GM18867 (cell line): ENCODE results near the gene MRRF.
"Not testable (repeated sequence)": the region's sequence is repeated elsewhere in the genome, so short reads cannot be mapped to it uniquely, and the experiment has no call there.

Experiments
- ATAC-seq: cut with Tn5 transposase; IDR thresholded peaks from one replicate; pipeline ENCODE4 v1.9.1; 2021; ENCODE audit warnings: mild to moderate bottlenecking, moderate library complexity; ENCODE audit not compliant: unreplicated experiment

Gene MRRF

DNA sequence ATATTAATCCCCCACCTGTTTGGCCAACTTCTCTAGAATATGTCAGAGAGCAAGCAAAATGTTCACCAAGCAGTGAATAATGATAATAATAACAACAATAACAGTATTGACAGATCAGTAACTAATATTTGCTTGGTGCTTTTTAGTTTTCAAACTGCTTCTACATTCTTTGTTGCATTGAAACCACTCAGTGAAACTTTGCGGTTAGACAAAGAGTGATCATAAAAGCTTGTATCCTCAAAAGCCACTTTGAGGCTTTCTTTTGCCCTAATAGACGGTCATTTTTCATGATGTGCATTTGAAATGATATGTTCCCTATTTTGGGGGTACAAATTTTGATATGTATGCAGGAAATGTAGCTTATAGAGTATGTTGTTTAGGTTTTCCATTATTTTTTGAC is 62.5 kb downstream of the MRRF start:
- ATAC-seq, result no peak

DNA sequence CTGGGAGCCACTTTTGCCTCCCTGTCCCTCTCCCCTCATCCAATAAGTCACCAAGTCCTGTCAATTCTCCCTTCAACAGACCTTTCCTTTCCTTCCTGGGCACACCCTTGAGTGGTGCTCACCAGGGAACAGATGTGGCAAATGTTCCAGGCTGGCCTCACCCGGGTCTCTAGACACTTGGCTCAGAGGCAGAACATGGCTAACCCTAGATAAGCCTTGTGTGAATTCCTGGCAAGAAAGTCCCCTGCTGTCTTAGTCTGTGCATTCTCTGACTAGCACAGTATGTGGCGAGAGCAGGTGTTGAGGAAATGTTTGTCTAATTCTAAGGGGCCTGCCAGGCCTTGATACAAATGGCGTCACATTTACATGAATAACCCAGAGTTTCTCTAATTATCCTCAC is 64.9 kb downstream of the MRRF start:
- no peak for ATAC-seq

DNA sequence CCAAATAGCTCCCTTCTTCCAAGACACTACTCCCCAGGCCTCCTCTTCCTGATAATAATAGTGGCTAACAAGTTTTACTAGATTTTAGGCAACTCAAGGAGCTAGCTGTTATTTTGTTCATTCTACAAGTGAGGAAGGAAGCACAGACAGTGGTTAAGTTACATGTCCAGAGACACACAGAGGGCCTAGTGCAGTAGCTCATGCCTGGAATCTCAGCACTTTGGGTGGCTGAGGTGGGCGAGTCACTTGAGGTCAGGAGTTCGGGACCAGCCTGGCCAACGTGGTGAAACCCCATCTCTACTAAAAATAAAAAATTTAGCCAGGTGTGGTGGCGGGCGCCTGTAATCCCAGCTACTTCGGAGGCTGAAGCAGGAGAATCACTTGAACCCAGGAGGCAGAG is 65.8 kb downstream of the MRRF start:
- not testable (repeated sequence) for ATAC-seq

DNA sequence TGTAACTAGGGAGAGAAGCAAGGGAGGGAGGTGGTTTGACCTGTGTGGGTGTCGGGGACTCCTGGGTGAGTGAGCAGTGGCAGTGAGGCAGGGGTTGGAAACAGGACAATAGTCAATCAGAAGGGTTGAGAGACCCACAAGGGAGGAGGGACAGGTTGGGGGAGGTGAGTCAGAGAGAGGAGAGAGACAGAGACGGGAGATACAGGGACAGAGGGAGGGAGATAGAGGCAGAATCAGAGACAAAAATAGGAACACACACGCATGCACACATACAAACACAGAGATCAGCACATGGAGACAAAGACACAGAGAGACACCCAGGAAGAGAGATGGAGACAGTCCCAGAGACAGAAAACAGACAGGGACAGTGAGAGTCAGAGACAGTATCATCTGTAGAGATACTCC is 66.8 kb downstream of the MRRF start:
- no peak for ATAC-seq

DNA sequence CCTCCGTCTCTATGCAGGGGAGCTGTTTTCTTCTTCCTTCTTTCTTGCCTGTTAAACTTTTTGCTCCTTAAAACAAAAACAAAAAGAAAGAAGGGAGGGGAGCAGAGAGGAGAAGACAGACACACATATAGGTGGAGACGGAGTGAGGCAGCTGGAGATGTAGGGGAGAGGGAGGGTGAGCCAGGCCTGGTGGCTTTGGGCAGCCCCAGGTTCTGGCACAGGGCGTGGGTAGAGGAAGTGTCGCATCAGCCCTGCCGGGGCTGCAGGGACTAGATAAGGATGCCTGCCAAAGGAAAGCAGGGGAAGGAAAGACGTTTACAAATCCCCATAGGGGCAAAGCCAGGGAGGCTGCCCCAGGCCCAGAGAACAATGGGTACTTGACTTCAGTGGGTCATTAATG is 67.4 kb downstream of the MRRF start:
- no peak for ATAC-seq

DNA sequence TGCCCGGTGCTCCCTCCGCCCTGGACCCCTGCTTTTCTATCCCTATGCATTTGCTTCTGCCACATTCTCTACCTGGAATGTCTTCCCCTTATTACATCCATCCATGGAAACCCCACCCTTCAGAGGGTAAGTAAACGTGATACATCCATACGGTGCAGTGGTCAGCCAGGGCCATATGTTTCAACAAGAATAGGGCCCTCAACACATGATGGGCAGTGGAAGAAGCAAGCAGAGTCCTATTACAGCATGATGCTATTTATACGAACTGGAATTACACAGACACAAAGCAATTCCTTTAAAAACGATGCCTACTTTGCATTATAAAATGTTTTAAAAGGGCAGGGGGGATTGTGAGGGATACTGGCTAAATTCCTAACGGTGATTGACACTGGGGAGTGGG is 68.0 kb downstream of the MRRF start:
- no peak for ATAC-seq

DNA sequence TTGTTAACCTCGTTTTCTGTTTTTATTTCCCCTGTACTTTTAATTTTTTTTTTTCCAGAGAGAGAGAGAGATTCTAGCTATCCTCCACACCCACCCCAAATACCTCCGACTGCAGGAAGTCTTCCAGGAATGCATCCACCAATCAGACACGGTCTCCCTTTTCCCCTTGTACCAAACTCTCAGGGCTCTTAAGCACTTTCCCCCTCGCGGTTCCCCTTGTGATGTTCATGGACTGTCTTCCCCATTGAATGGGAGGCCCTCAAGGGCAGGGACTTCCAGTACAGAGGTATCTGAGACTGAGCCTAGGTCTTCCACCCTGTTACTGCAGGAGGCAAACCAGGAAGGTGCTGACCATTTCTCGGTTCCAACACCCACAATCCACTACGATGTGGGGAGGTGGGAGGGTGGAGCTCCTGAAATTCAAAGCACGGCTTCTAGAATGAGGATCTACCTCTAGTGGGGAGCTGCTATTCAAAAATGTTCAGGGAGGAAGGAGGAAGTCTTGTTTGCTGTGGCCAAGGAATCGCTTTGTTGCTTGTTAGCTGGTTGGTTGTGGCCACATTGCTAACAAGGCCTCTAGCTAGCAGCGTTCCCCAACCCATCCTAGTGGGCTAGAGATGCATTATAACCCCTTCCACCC is 68.6 kb downstream of the MRRF start:
- no peak for ATAC-seq

DNA sequence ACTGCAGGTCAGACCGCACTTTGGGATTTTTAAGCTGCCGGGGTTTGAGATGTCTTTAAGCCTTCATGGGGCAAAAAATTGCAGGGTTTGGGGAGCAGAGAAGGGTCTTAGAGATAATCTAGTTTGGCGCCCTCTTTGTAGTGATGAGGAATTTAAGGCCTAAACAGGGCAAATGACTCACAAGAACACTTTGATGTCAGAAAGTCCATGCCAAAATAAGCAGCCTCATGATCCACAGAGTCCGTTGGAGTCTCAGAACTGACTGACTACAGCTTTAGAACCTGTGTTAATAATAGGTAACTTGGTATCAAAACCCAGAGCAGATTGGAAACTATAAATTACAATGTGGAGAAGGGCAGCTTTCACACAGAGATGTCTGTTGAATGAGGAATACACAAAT is 70.2 kb downstream of the MRRF start:
- ATAC-seq, result no peak

DNA sequence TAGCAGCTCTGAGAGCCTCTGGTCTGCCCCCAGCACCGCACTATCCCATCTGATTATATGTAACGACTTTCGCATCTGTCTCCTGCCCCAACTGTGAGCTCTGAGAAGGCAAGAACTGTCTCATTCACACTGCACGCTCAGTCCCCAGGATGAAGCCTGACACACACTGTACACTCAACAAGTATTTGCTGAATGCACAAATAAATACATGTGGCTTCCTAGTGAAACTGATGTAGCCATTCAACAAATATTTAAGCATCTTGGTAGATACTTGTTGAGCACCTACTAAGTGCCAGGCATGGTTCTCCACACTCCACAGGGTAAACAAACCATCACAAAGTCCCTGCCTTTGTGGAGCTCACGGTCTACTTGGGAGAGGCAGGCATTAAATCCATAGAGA is 71.5 kb downstream of the MRRF start:
- no peak for ATAC-seq

DNA sequence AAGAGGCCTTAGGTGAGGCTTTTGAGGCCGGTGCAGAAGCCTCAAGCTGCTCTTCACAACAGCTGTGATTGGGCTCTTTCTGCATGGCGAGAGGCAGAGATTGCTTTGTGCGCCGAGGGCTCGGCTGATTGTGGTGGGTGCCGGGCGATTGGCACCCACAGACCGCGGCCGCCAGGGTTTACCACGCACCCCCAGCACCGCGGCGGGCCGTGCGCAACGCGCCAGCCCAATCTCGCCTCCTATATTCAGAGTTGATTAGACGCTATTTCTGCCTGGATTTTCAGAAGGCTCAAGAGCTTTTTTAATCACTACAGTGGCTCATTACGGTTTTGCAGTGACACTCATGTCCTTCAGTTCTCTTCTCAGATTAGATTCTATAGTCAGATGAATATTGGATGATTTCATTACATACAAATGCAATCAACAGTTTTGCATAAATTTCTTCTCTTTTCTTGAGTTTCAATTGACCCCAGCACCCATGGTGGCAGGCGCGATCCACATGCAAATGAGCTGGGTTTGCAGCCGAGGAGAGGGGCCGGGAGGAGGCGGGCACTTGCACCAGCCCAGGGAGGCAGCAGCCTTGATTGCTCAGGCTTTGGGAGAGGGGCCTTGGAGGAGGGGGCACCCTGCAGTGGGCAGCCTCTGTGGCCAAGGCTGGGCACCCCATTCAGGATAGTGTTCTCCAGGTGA is 72.3 kb downstream of the MRRF start:
- peak; percentile 87 for ATAC-seq

DNA sequence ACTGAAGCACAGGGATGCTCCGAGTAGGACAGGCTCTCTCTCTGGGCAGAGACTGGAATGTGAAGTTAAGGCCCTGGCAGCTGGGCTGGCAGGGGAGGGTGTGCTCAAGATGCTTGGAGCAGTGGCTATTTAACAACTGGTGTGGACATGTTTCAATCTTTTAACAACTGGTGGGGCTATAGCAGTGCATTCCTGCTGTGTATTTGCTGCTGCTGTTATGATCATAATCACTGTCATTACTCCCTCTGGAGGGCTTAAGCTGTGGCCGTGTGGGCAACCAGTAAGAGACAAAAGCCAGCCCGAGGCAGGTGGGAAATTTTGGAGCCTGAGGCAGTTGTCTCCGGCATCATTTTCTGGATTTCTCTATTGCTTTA is 72.9 kb downstream of the MRRF start:
- ATAC-seq, result no peak

DNA sequence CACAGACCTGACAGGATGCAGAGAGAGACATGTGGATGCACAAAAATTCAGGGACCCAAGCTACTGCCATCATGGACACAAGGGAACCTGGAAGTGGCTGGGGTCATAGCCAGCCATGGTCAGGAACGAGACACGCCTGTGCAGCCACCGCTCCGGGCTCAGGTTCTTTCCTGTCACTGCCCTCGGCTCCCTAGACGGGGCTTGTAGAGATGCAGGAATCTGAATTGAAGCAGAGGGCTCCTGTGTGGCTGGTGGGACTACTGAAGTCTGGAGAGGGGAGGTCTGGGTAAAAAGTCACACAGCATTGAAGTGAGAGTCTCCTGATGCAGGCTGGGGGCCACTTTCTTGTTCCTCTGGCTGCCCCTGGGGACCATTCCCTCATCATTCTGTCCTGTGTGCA is 73.9 kb downstream of the MRRF start:
- ATAC-seq, result no peak

DNA sequence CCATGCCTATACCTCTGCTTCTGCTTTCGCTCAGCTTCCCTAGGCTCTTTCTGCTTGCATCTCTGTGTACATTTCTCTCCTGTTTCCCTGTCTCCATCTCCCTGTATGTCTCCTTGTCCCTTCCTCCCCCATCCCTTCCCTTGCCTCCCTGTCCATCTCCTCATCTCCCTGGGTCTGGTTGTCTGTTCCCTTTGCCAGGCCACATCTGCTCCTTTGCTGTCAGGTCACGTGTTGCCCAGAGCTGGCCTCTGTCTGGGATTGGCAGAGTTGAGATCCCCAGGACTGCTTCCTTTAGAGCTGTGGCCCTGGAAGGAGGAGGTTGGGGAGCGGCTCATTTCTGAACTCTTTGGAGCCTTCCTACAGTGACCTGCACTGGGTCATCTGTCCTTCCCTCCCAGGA is 74.3 kb downstream of the MRRF start:
- ATAC-seq, result no peak

DNA sequence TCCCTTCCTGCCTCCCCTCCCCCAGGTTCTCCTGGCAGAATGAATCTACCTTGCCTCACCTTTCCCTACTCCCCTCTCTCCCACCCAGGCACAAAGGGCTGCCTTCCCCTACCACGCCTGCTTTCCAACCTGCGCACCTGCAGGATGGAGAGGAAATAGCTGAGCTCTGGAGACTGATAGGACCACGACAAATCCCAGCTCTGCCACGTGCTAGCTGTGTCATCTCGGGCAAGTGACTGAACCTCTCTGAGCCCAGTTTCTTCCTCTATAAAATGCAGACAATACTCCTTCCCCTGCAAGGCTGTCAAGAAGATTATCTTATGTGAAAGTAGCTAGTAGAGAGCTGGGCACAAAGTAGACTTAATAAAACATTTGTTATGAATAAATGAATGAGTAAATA is 74.9 kb downstream of the MRRF start:
- ATAC-seq, result no peak

DNA sequence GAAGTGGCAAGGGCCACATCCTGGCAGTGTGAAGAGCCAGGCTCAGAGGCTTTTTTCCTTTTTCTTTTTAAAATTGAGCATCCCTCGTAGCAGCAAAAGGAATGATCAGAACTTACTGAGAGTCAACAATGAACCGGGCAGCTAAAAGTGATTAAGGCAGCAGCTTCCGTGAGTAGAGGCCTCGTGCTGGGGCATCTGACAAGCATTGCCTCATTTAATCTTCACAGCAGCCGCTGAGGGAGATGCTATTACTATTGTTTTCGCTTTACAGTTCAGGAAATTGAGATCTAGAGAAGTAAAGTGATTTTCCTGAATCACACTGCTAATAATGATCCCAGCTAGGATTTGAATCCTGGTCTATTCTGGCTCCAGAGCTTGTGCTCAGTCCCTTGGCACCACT is 75.5 kb downstream of the MRRF start:
- ATAC-seq, result no peak

DNA sequence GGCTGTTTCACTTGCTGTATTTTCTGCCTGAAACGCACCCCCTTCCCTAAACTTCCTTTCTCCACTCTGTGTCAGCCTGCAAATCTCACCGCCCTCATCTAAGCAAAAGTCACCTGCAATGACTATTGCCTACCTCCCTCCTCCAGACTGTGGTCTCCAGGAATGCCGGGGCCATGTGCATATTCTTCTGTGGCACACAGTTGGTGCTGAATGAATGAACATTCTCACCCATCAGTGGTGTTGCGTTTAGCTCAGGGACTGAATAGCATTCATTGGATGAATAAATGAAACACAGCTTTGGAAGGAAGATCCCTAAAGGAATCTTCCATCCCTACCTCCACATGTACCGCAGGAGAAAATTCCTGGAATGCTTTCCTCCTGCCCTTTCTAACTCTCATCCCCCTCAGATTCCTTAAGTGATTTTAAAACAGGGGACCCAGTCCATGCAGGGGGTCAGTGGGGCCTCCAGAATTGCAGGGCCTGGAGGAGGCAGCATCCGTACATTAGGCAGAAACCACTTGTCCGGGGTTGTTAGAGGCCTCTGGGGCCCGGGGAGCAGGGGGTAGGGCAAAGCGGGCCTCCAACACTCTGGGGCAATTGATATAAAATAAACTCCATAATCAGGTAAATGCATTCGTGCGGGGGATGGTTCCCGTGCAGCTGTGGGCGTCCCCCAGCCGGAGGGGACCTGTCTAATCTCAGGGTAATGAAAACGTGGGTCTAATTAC is 77.8 kb downstream of the MRRF start:
- ATAC-seq, result no peak

DNA sequence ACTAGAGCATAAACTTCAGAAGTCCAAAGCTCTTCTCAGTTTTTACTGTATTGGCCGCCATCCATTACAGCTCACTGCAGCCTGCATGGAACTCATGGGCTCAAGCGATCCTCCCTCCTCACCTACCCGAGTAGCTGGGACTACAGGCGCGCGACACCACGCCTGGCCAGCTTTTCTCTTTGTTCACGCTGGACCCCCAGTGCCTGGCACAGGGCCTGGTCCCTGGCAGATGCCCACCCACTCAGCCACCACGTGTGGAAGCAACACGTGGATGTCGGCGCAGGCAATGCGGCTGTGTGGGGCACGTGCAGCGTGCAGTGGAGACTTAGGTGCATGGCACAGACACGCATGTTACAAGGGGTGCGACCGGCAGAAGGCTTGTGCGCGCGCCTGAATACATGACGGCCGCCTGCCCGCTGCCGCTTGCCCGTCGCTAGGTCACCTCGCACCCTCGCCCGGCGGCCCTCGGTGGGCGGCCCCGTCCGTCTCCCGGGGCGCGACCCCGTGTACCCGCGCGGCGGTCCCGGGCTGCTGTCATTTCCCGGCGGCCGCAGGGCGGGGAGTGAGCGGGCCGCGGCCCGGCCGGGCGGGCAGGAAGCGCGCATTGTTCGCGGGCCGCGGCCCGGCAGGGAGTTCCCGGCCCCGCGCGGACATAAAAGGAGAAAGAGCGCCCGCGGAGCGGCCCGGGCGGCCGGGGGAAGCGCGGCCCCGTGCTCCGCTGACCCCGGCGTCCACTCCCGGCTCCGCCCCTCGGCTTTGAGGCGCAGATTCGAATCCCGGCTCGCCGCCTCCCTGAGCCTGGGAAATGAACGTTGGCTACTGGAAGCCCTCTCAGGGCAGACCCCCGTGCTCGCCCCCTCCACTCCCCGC is 82.0 kb downstream of the MRRF start:
- peak; percentile 40 for ATAC-seq

DNA sequence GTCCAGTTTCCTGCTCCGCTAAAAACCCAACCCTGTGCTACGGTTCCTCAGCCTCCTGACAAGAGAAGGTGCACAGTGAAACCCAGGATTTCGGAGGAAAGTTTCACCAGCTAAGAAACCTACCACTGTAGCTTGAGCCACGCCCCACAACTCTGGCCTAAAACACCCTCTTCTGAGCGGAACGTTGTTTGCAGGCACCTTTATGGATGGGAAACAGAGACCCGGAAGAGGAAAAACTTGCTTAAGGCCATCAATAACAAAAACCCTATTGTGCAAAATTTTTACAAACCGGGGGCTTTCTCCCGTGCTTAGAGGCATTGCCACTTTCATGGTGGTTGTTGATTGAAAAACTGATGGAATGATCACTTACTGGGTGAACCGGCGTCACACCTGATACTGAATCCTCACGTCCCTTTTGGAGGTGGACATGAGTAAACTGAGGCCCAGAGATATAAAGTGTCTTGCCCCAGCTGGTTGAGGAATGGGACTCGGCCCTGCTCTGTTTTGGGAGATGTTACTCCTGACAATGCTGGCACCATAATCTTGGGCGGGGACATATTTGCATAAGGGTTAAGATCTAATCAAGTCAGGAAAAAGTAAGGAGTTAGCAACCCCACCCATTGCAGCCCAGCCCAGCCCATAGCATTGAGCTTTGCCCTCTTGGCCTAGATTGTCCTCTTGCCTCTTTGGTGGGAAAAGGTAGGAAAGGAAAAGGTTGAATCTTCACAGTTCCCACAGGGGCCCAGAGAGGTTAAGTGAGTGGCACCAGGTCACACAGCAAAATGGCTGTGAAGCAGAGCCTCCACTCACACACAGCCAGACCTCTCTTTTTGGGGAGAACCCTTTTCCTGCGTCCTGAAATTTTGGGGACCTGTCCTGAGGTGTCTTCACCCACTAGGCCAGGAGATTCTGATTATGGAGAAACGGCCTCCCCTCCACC is 82.9 kb downstream of the MRRF start:
- ATAC-seq, result peak; percentile 27

DNA sequence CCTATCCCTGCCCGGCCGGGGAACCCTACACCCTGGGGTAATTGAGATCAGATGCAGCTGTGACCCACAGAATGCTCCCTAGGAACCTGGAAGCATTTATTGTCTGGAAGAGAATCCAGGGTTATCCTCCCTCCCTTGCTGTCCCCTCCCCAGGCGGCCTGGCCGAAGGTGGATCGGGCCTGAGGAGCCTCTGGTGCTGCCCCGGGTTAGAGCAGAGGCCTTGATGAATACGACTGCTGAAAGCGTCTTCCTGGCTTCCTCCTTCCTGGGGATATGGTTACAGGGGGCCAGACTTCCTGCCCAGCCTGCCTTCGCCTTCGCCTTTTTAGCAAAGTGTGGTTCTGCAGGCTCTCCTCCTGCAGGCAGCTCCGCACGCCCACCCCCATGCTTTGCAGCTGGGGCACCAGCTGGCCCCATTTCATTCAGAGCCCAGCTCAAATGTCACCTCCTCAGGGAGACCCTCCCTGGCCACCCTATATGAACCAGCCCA is 83.7 kb downstream of the MRRF start:
- no peak for ATAC-seq

DNA sequence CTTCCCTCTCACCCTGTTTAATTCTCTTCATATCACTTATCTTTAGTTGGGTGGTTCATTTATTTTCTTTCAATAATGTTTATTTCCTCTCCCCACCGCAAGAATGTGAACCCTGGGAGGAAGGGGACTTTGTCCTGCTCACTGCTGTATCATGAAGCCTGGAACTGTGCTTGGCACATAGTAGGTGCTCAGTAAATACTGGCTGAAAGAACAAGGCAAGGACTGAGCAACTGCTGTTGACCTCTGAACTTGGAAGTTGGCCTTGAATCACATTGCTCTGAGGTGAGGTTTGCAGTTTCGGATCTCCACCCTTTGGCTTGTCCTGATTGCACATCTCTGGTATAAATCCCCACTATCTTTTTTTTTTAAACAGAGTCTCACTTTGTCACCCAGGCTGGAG is 84.1 kb downstream of the MRRF start:
- no peak for ATAC-seq
